Measurements from ENCODE around the gene EIF5A.
"Not testable (repeated sequence)": the region's sequence is repeated elsewhere in the genome, so short reads cannot be mapped to it uniquely, and the experiment has no call there.

GRCh38 chr17:7332600-7333069 is 25.2 kb downstream of the EIF5A start:
- not testable (repeated sequence) for TF ChIP-seq CTCF, POLR2AphosphoS5, POLR2A (IDR thresholded peaks at IDR 0.05)

Data from breast epithelium (tissue), 3 donors.